Measurements from ENCODE around the gene DNM2.

DNM2 gene

GRCh38 chr19:10809651-10810285 is 91.9 kb downstream of the DNM2 start:
- H3K9me3 ChIP-seq (ENCODE audit: control insufficient read depth, insufficient read depth, low read length): no peaks in the 10 kb centered on the region
- H3K27ac ChIP-seq (ENCODE audit: low read depth, low read length): no peak overlapping the region
- no peaks in the 10 kb centered on the region for H3K9me2 ChIP-seq (replicated peaks; ENCODE audit: control insufficient read depth, low read length)
- H3F3A ChIP-seq (ENCODE audit: control insufficient read depth, insufficient read depth): no peaks in the 10 kb centered on the region
- H3K4me2 ChIP-seq (ENCODE audit: low read length): no peak overlapping the region
- H3K79me2 ChIP-seq (ENCODE audit: control insufficient read depth, low read length): no peaks in the 10 kb centered on the region
- no peaks in the 10 kb centered on the region for H3K27me3 ChIP-seq (ENCODE audit: control insufficient read depth, low read length)
- H4K20me1 ChIP-seq (ENCODE audit: control insufficient read depth, insufficient read depth, low read depth, low read length): no peaks in the 10 kb centered on the region
- no peaks in the 10 kb centered on the region for H3K4me1 ChIP-seq (ENCODE audit: control insufficient read depth, low read length)
- no peak for TF ChIP-seq CTCF (IDR thresholded peaks at IDR 0.05; ENCODE audit: low read depth, low read length, poor library complexity, severe bottlenecking)
- no peak for TF ChIP-seq EZH2phosphoT487 (IDR thresholded peaks at IDR 0.05; ENCODE audit: borderline replicate concordance, low read length)
- H3K4me3 ChIP-seq (ENCODE audit: low read length): no peak overlapping the region
- H3K36me3 ChIP-seq (ENCODE audit: control insufficient read depth, low read length): peaks cover 14% of the 10 kb centered on the region

- H3K4me1 ChIP-seq (ENCODE audit: control insufficient read depth, low read length): no peaks in the 10 kb centered on the region
- H3F3A ChIP-seq (ENCODE audit: control insufficient read depth, insufficient read depth): no peaks in the 10 kb centered on the region
- H3K9me3 ChIP-seq (ENCODE audit: control insufficient read depth, insufficient read depth, low read length): no peaks in the 10 kb centered on the region
- H3K4me3 ChIP-seq (ENCODE audit: low read length): no peak overlapping the region
- TF ChIP-seq EZH2phosphoT487 (IDR thresholded peaks at IDR 0.05; ENCODE audit: borderline replicate concordance, low read length): no peak
- no peak for TF ChIP-seq CTCF (IDR thresholded peaks at IDR 0.05; ENCODE audit: low read depth, low read length, poor library complexity, severe bottlenecking)
- H3K27me3 ChIP-seq (ENCODE audit: control insufficient read depth, low read length): no peaks in the 10 kb centered on the region
- peaks cover 10% of the 10 kb centered on the region; the same call in 1 of the 2 replicates for H3K36me3 ChIP-seq (ENCODE audit: control insufficient read depth, low read length)
- H4K20me1 ChIP-seq (ENCODE audit: control insufficient read depth, insufficient read depth, low read depth, low read length): no peaks in the 10 kb centered on the region
- H3K27ac ChIP-seq (ENCODE audit: low read depth, low read length): no peak overlapping the region
- no peak overlapping the region for H3K4me2 ChIP-seq (ENCODE audit: low read length)
- no peaks in the 10 kb centered on the region for H3K9me2 ChIP-seq (replicated peaks; ENCODE audit: control insufficient read depth, low read length)
- no peaks in the 10 kb centered on the region for H3K79me2 ChIP-seq (ENCODE audit: control insufficient read depth, low read length)
These were observed 93.7 kb downstream of the DNM2 start for GRCh38 chr19:10811391-10812111.

- no peak overlapping the region for H3K4me2 ChIP-seq (ENCODE audit: low read length)
- no peak overlapping the region for H3K27ac ChIP-seq (ENCODE audit: low read depth, low read length)
These were observed 94.3 kb downstream of the DNM2 start for GRCh38 chr19:10812196-10812595.

More at GRCh38 chr19:10812196-10812595, 94.3 kb downstream of the DNM2 start:
- no peaks in the 10 kb centered on the region for H3K79me2 ChIP-seq (ENCODE audit: control insufficient read depth, low read length)
- H3K9me3 ChIP-seq (ENCODE audit: control insufficient read depth, insufficient read depth, low read length): no peaks in the 10 kb centered on the region
- no peaks in the 10 kb centered on the region for H3F3A ChIP-seq (ENCODE audit: control insufficient read depth, insufficient read depth)
- no peaks in the 10 kb centered on the region for H3K9me2 ChIP-seq (replicated peaks; ENCODE audit: control insufficient read depth, low read length)
- H3K4me1 ChIP-seq (ENCODE audit: control insufficient read depth, low read length): no peaks in the 10 kb centered on the region
- TF ChIP-seq EZH2phosphoT487 (IDR thresholded peaks at IDR 0.05; ENCODE audit: borderline replicate concordance, low read length): no peak
- no peak for TF ChIP-seq CTCF (IDR thresholded peaks at IDR 0.05; ENCODE audit: low read depth, low read length, poor library complexity, severe bottlenecking)
- no peaks in the 10 kb centered on the region for H4K20me1 ChIP-seq (ENCODE audit: control insufficient read depth, insufficient read depth, low read depth, low read length)
- H3K36me3 ChIP-seq (ENCODE audit: control insufficient read depth, low read length): peaks cover 10% of the 10 kb centered on the region; the same call in 1 of the 2 replicates
- no peak overlapping the region for H3K4me3 ChIP-seq (ENCODE audit: low read length)
- no peaks in the 10 kb centered on the region for H3K27me3 ChIP-seq (ENCODE audit: control insufficient read depth, low read length)
